Measurements from ENCODE around the gene IFITM2. TPM values are rescaled to one million over a fixed set of nuclear protein-coding genes. Genes with fewer than 3 reads are reported as not detected.

Gene IFITM2
- total and polyA plus RNA-seq, 2 experiments from 2014 or later = 59.2 to 504 TPM

GRCh38 chr11:329886-330253, 22.3 kb downstream of the IFITM2 start:
- no peaks in the 10 kb centered on the region for H3K27me3 ChIP-seq
- no peak overlapping the region for H3K4me3 ChIP-seq
- H3K9me3 ChIP-seq (ENCODE audit: low read depth) = no peaks in the 10 kb centered on the region
- H3K36me3 ChIP-seq (replicated peaks; ENCODE audit: insufficient read depth, low read depth) = no peaks in the 10 kb centered on the region
- no peak overlapping the region for H3K4me2 ChIP-seq
- H2AFZ ChIP-seq = no peak overlapping the region
- H3K27ac ChIP-seq = peak overlapping the region; percentile 44
- H4K20me1 ChIP-seq (ENCODE audit: insufficient read depth, poor library complexity, severe bottlenecking) = no peaks in the 10 kb centered on the region
- DNase-seq (ENCODE audit: low spot score) = no peak
- peaks cover 33% of the 10 kb centered on the region for H3K4me1 ChIP-seq (ENCODE audit: insufficient read depth)
- WGBS (ENCODE audit: low lambda C conversion rate, missing lambda C conversion rate) = 95% methylated on average over 2 of the region's 2 CpGs
- H3K9me2 ChIP-seq (replicated peaks; ENCODE audit: insufficient read depth) = no peaks in the 10 kb centered on the region
- no peaks in the 10 kb centered on the region for H3K79me2 ChIP-seq
- TF ChIP-seq EZH2phosphoT487 (IDR thresholded peaks at IDR 0.05; ENCODE audit: low read depth, severe bottlenecking, unreplicated experiment) = no peak
- TF ChIP-seq, protein P1, sequence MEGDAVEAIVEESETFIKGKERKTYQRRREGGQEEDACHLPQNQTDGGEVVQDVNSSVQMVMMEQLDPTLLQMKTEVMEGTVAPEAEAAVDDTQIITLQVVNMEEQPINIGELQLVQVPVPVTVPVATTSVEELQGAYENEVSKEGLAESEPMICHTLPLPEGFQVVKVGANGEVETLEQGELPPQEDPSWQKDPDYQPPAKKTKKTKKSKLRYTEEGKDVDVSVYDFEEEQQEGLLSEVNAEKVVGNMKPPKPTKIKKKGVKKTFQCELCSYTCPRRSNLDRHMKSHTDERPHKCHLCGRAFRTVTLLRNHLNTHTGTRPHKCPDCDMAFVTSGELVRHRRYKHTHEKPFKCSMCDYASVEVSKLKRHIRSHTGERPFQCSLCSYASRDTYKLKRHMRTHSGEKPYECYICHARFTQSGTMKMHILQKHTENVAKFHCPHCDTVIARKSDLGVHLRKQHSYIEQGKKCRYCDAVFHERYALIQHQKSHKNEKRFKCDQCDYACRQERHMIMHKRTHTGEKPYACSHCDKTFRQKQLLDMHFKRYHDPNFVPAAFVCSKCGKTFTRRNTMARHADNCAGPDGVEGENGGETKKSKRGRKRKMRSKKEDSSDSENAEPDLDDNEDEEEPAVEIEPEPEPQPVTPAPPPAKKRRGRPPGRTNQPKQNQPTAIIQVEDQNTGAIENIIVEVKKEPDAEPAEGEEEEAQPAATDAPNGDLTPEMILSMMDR (IDR thresholded peaks at IDR 0.05; ENCODE audit: poor library complexity) = no peak
- TF ChIP-seq EZH2 (IDR thresholded peaks at IDR 0.05; ENCODE audit: borderline replicate concordance) = no peak

DNA sequence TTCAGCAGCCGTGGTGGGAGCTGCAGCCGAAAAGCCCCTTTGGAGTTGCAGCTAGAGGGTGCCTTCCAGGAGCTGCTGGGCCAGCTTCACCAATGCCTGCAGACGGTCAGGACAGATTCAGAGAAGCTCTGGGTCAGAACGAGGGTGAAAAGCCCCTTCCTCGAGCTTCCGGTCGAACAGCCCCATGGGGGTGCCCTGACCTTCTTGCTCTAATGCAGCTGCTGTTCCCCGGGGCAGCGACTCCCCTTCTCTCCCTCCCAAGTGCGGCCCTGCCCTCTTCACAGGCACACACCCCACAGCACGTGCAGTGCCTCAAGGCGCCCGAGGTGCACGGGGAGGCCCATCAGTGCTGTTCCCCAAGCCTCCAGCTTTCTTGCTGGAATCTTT, 22.7 kb downstream of the IFITM2 start:
- no peak for DNase-seq (ENCODE audit: low spot score)

DNA sequence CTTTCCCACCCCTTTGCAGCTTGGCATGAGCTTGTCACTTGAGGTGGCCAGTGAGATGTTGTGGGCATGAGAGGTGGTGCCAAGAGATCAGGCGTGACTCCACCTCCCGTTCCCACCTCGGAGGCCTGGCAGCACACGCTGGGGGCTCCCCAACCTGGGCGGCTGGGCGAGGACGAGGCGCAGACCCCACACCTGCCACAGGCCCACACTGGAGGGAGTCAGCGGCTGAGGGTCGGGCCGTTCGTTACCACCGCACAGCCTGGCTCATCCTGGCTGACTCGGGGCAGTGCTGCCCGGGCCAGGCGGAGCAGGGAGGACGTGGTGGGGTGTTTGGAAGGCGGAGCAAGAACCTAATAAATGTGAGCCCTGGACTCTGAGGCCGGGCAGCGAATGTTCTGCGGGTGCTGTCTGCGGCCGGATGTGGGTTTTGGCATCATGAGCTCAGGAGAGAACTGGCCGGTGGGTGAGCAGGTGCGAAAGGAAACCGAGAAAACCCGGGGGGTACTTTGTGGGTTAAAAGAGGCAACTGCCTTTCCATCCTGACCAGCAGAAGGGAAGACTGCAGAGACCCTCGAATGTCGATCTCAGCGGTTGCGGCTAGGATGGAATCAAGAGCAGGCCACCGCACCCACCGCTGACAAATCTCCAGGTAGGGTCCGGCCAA, 23.2 kb downstream of the IFITM2 start:
- TF ChIP-seq EZH2 (IDR thresholded peaks at IDR 0.05; ENCODE audit: borderline replicate concordance) (no peak), EZH2phosphoT487 (IDR thresholded peaks at IDR 0.05; ENCODE audit: low read depth, severe bottlenecking, unreplicated experiment) (no peak)
- TF ChIP-seq, protein P1 (IDR thresholded peaks at IDR 0.05; ENCODE audit: poor library complexity) = no peak
- Histone ChIP-seq H3K27me3 (no peaks in the 10 kb centered on the region), H3K79me2 (no peaks in the 10 kb centered on the region), H3K9me2 (replicated peaks; ENCODE audit: insufficient read depth) (no peaks in the 10 kb centered on the region), H3K4me3 (no peak overlapping the region), H3K36me3 (replicated peaks; ENCODE audit: insufficient read depth, low read depth) (no peaks in the 10 kb centered on the region), H3K9me3 (ENCODE audit: low read depth) (no peaks in the 10 kb centered on the region), H3K27ac (no peak overlapping the region), H3K4me1 (ENCODE audit: insufficient read depth) (peaks cover 37% of the 10 kb centered on the region), H4K20me1 (ENCODE audit: insufficient read depth, poor library complexity, severe bottlenecking) (no peaks in the 10 kb centered on the region), H3K4me2 (no peak overlapping the region), H2AFZ (no peak overlapping the region)
- DNase-seq (ENCODE audit: low spot score) = no peak
- WGBS (ENCODE audit: low lambda C conversion rate, missing lambda C conversion rate) = 94% methylated on average over 34 of the region's 34 CpGs

More for the DNA sequence above, 22.7 kb downstream of the IFITM2 start:
- Histone ChIP-seq H3K36me3 (replicated peaks; ENCODE audit: insufficient read depth, low read depth) (no peaks in the 10 kb centered on the region), H3K4me1 (ENCODE audit: insufficient read depth) (peaks cover 36% of the 10 kb centered on the region), H3K4me3 (no peak overlapping the region), H3K4me2 (no peak overlapping the region), H4K20me1 (ENCODE audit: insufficient read depth, poor library complexity, severe bottlenecking) (no peaks in the 10 kb centered on the region), H3K9me2 (replicated peaks; ENCODE audit: insufficient read depth) (no peaks in the 10 kb centered on the region), H3K27ac (no peak overlapping the region), H3K27me3 (no peaks in the 10 kb centered on the region), H3K9me3 (ENCODE audit: low read depth) (no peaks in the 10 kb centered on the region), H3K79me2 (no peaks in the 10 kb centered on the region), H2AFZ (no peak overlapping the region)
- 91% methylated on average over 14 of the region's 14 CpGs for WGBS (ENCODE audit: low lambda C conversion rate, missing lambda C conversion rate)
- TF ChIP-seq, protein P1 (IDR thresholded peaks at IDR 0.05; ENCODE audit: poor library complexity) = no peak
- TF ChIP-seq EZH2 (IDR thresholded peaks at IDR 0.05; ENCODE audit: borderline replicate concordance) = no peak
- no peak for TF ChIP-seq EZH2phosphoT487 (IDR thresholded peaks at IDR 0.05; ENCODE audit: low read depth, severe bottlenecking, unreplicated experiment)

All from hepatocyte (in vitro differentiated cells).